HEK293 (cell line): ENCODE measurements around the gene C3orf33.

ENCODE experiments used
- ZBTB11 ChIP-seq: fragments of 450-650 bp; formaldehyde crosslinking; conservative IDR thresholded peaks from 2 replicates; pipeline ENCODE4 v1.5.1; 2016; ENCODE audit warnings: low read depth, missing biosample characterization, missing genetic modification characterization
- ZNF121 ChIP-seq: fragments of 450-650 bp; formaldehyde crosslinking; IDR thresholded peaks from 2 replicates; pipeline ENCODE4 v1.5.1; 2016; ENCODE audit warnings: missing biosample characterization, missing genetic modification characterization

- no peak for TF ChIP-seq ZBTB11 (tag by site-specific recombination)
- no peak for TF ChIP-seq ZNF121 (tag by site-specific recombination)
These were observed 14.9 kb downstream of the C3orf33 start for GRCh38 chr3:155791190-155791589.
